Body of pancreas (tissue), 4 donors: Measurements from ENCODE around the gene TBRG1. TPM values are rescaled to one million over a fixed set of nuclear protein-coding genes. Genes with fewer than 3 reads are reported as not detected.

Source experiments
- ATAC-seq: fragments of 150-250 bp; one replicate; pipeline ENCODE4 v1.9.1; 2016
- DNase-seq, 4 donors: peaks; one replicate each; pipeline ENCODE4 v3.0.0-alpha.2; 2019
- H3K27ac ChIP-seq, 4 donors: fragments of 200-600 bp; sonication (generic); 1 replicate in 3 of 4; 2 replicates in 1 of 4; pipeline versions ENCODE4 v1.5.1 to v1.6.1; 2016 to 2019; ENCODE audit warnings: mild to moderate bottlenecking in 1 of 4, mixed read lengths in 1 of 4, moderate library complexity in 1 of 4
- H3K27me3 ChIP-seq, 2 donors: fragments of 200-600 bp; sonication (generic); one replicate each; pipeline ENCODE4 v1.6.0; 2016; ENCODE audit warnings: mild to moderate bottlenecking in 1 of 2
- H3K36me3 ChIP-seq, 2 donors: fragments of 200-600 bp; sonication (generic); replicated peaks in 1 of 2; 2 replicates each; pipeline ENCODE4 v1.5.1; 2016; ENCODE audit warnings: low read depth in 2 of 2; ENCODE audit not compliant: insufficient read depth in 1 of 2
- H3K4me1 ChIP-seq: fragments of 200-600 bp; sonication (generic); one replicate; pipeline ENCODE4 v1.6.0; 2016
- H3K4me3 ChIP-seq, 2 donors: fragments of 200-600 bp; sonication (generic); 1 replicate in 1 of 2; 2 replicates in 1 of 2; pipeline ENCODE4 v1.5.1; 2016 to 2019
- H3K9me3 ChIP-seq, 3 donors: fragments of 200-600 bp; sonication (generic); 1 replicate in 2 of 3; 2 replicates in 1 of 3; pipeline ENCODE4 v1.5.1; 2016
- CTCF ChIP-seq, 7 experiments: fragments of 450-650 bp in 4 of 7; fragments of 200-600 bp in 3 of 7; sonication (generic) in 3 of 7; IDR thresholded peaks; one replicate each; pipeline ENCODE4 v1.5.1; 2016 to 2019; ENCODE audit warnings: antibody characterized with exemption in 7 of 7
- POLR2A ChIP-seq, 3 donors: fragments of 450-650 bp; IDR thresholded peaks; one replicate each; pipeline ENCODE4 v1.6.1; 2016; ENCODE audit warnings: antibody characterized with exemption in 3 of 3, mild to moderate bottlenecking in 2 of 3
- WGBS, 2 donors: methylation state at CpG; one replicate each; pipeline ENCODE4 v1.1.5; 2017; 5-methylcytosine and 5-hydroxymethylcytosine counted together
- intact Hi-C: fragments of 100-400 bp; cut with DNase I; formaldehyde crosslinking; loops from one replicate; pipeline ENCODE4 v1.15.1; 2023
- total RNA-seq, 2 donors: library from RNA; depleted of rRNA; stranded (reverse); fragments of >200 nt; gene quantifications; one replicate each; pipeline ENCODE4 v1.1.0, GENCODE V29; 2016

Gene TBRG1
- total RNA-seq, 2 donors from 2014 or later: 18.9 to 23.4 TPM

DNA sequence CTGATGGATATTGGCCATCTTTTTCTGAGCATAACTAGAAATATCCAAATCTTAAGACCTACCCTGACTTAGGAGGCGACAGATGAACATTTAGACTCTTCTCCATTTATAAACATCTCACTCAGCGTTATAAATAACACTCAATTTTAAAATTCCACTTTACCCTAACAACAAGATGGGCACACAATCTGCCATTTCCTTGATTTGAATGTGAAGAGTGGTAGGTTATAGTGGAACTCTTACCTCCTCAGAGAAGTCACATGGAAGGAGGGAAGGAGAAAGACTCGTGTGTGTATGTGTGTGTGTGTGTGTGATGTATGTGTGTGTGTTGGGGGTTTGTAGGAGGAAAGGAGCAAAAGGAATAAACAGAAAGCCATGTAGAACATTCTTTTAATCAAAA lies 35.8 kb downstream of the TBRG1 start:
- Histone ChIP-seq H3K36me3 (peaks cover 0 to 3% of the 10 kb centered on the region in 2 donors), H3K9me3 (no peaks in the 10 kb centered on the region), H3K27me3 (no peaks in the 10 kb centered on the region), H3K4me3 (no peak overlapping the region), H3K27ac (no peak overlapping the region), H3K4me1 (no peaks in the 10 kb centered on the region)
- intact Hi-C loops: no loop called here
- DNase-seq (no peak), ATAC-seq (no peak)
- WGBS, 2 donors: 77 to 80% methylated on average over 3 of the region's 3 CpGs
- no peak for TF ChIP-seq POLR2A (IDR thresholded peaks at IDR 0.05)
- TF ChIP-seq CTCF (IDR thresholded peaks at IDR 0.05): no peak

GRCh38 chr11:124658986-124659385 lies 36.3 kb downstream of the TBRG1 start:
- no peak overlapping the region for H3K27ac ChIP-seq
- H3K27me3 ChIP-seq: no peaks in the 10 kb centered on the region
- DNase-seq: no peak
- no peak overlapping the region for H3K4me3 ChIP-seq
- ATAC-seq: no peak
- WGBS, 2 donors: 87 to 100% methylated on average over 1 of the region's 1 CpG
- H3K4me1 ChIP-seq: no peaks in the 10 kb centered on the region
- intact Hi-C loops: no loop called here
- no peaks in the 10 kb centered on the region for H3K9me3 ChIP-seq
- TF ChIP-seq POLR2A (IDR thresholded peaks at IDR 0.05): no peak
- no peak for TF ChIP-seq CTCF (IDR thresholded peaks at IDR 0.05)
- H3K36me3 ChIP-seq: peaks cover 0 to 3% of the 10 kb centered on the region in 2 donors

- ATAC-seq: no peak
- Histone ChIP-seq H3K36me3 (peaks cover 0 to 3% of the 10 kb centered on the region in 2 donors), H3K4me1 (no peaks in the 10 kb centered on the region), H3K4me3 (no peak overlapping the region), H3K27me3 (no peaks in the 10 kb centered on the region), H3K27ac (no peak overlapping the region), H3K9me3 (no peaks in the 10 kb centered on the region)
- no peak for DNase-seq
- no peak for TF ChIP-seq POLR2A (IDR thresholded peaks at IDR 0.05)
- TF ChIP-seq CTCF (IDR thresholded peaks at IDR 0.05): no peak
- intact Hi-C loops: loop anchor here (10.0 kb wide), 2 partner anchors 103 to 183 kb away; partner anchors contain the start of gene ESAM
These were observed 38.9 kb downstream of the TBRG1 start for GRCh38 chr11:124661553-124661952.

GRCh38 chr11:124662106-124662505 lies 39.4 kb downstream of the TBRG1 start:
- no peak for TF ChIP-seq CTCF (IDR thresholded peaks at IDR 0.05)
- TF ChIP-seq POLR2A (IDR thresholded peaks at IDR 0.05): no peak
- DNase-seq (no peak), ATAC-seq (no peak)
- Histone ChIP-seq H3K4me3 (no peak overlapping the region), H3K4me1 (no peaks in the 10 kb centered on the region), H3K27me3 (no peaks in the 10 kb centered on the region), H3K36me3 (peaks cover 0 to 3% of the 10 kb centered on the region in 2 donors), H3K9me3 (no peaks in the 10 kb centered on the region), H3K27ac (no peak overlapping the region)
- 74 to 81% methylated on average over 4 of the region's 4 CpGs for WGBS, 2 donors
- intact Hi-C loops: loop anchor here (10.0 kb wide), 2 partner anchors 103 to 183 kb away; partner anchors contain the start of gene ESAM

- no peak for ATAC-seq
- Histone ChIP-seq H3K27ac (no peak overlapping the region), H3K4me3 (no peak overlapping the region), H3K9me3 (no peaks in the 10 kb centered on the region), H3K4me1 (no peaks in the 10 kb centered on the region), H3K36me3 (no peaks in the 10 kb centered on the region), H3K27me3 (no peaks in the 10 kb centered on the region)
- no peak for TF ChIP-seq POLR2A (IDR thresholded peaks at IDR 0.05)
- intact Hi-C loops: loop anchor here (10.0 kb wide), 2 partner anchors 101 to 181 kb away; partner anchors contain the start of gene ESAM
- no peak for DNase-seq
- 83 to 88% methylated on average over 2 of the region's 2 CpGs for WGBS, 2 donors
These were observed 41.2 kb downstream of the TBRG1 start for GRCh38 chr11:124663861-124664260.
